ENCODE data around the gene MYZAP. TPM values are rescaled to one million over a fixed set of nuclear protein-coding genes. Genes with fewer than 3 reads are reported as not detected.

Gene MYZAP
- total and polyA plus RNA-seq, 2 of the 4 experiments (the other 2 are of a cell fraction), result not detected

- Histone ChIP-seq H2BK15ac (ENCODE audit: low read depth, low read length) (no peak overlapping the region), H2BK5ac (ENCODE audit: low read depth, low read length, poor library complexity, severe bottlenecking) (no peak overlapping the region), H3K23ac (ENCODE audit: low read depth, low read length) (no peak overlapping the region), H3K4me3 (ENCODE audit: insufficient read depth, low read depth, low read length) (no peak overlapping the region), H4K20me1 (ENCODE audit: insufficient read depth, low read length) (no peaks in the 10 kb centered on the region), H3K9me3 (ENCODE audit: control insufficient read depth, insufficient read depth, low read length) (no peaks in the 10 kb centered on the region), H4K91ac (ENCODE audit: insufficient read depth, low read depth, low read length) (no peak overlapping the region), H2AK5ac (ENCODE audit: low read depth, low read length) (no peak overlapping the region), H3K9ac (ENCODE audit: low read depth, low read length) (no peak overlapping the region), H2BK20ac (ENCODE audit: low read depth, low read length) (no peak overlapping the region), H4K8ac (ENCODE audit: low read depth in 2 of 2, low read length in 2 of 2) (no peak overlapping the region), H3K36me3 (ENCODE audit: control insufficient read depth, insufficient read depth, low read length) (no peaks in the 10 kb centered on the region), H3K56ac (ENCODE audit: extremely low read depth, insufficient read depth, low read length) (no peak overlapping the region), H3K14ac (replicated peaks; ENCODE audit: low read depth, low read length) (no peak overlapping the region), H3K4me2 (ENCODE audit: low read depth, low read length) (no peak overlapping the region), H3K9me1 (ENCODE audit: insufficient read depth, low read length) (no peaks in the 10 kb centered on the region), H3K4me1 (ENCODE audit: control insufficient read depth, insufficient read depth, low read length) (no peaks in the 10 kb centered on the region), H3K4ac (ENCODE audit: low read depth, low read length) (no peak overlapping the region), H4K5ac (ENCODE audit: low read depth, low read length) (no peak overlapping the region), H2AFZ (replicated peaks; ENCODE audit: low read length, poor library complexity) (no peak overlapping the region), H3K27ac (ENCODE audit: insufficient read depth, low read length) (no peak overlapping the region), H2BK120ac (ENCODE audit: low read depth, low read length) (no peak overlapping the region), H3K18ac (ENCODE audit: low read depth, low read length) (no peak overlapping the region), H2AK9ac (replicated peaks; ENCODE audit: low read depth, low read length, poor library complexity) (no peak overlapping the region), H3K27me3 (ENCODE audit: control insufficient read depth, insufficient read depth, low read length) (peaks cover 10% of the 10 kb centered on the region), H3K79me1 (ENCODE audit: low read depth in 1 of 2, low read length in 2 of 2) (no peaks in the 10 kb centered on the region)
- DNase-seq, result no peak
- no peak for TF ChIP-seq USF2 (IDR thresholded peaks at IDR 0.05; ENCODE audit: low read depth, low read length)
- no peak for TF ChIP-seq CHD1 (IDR thresholded peaks at IDR 0.05; ENCODE audit: low read depth, low read length)
- no peak for TF ChIP-seq FOS (IDR thresholded peaks at IDR 0.05; ENCODE audit: low read depth, low read length)
- TF ChIP-seq RCOR1 (IDR thresholded peaks at IDR 0.05; ENCODE audit: insufficient replicate concordance, low read length), result no peak
- TF ChIP-seq POLR2A (IDR thresholded peaks at IDR 0.05; ENCODE audit: low read depth, low read length), result no peak
- dilution Hi-C loops (cut with HindIII; ENCODE audit: low sequenced_read_pairs, unreplicated experiment) (no loop called here), intact Hi-C loops (cut with micrococcal nuclease) (loop anchor here (5.0 to 10.0 kb wide), 2 partner anchors 86 to 409 kb away; no protein-coding TSS in a partner anchor), in situ Hi-C loops (cut with MboI; ENCODE audit: low sequenced_read_pairs) (loop anchor here (10.0 kb wide), 1 partner anchor 199 kb away; no protein-coding TSS in a partner anchor)
- whole genome bisulfite sequencing, 2 experiments (ENCODE audit: extremely low coverage in 2 of 2, insufficient read length in 1 of 2), result no CpG with 5 or more reads among the region's 4 CpGs
- no TSS peak for BruUV-seq (replicated peaks)
- no peak for ATAC-seq (ENCODE audit: low read depth)
- ChIA-PET CTCF (interaction anchor here (0.9 to 1.5 kb wide), 3 partner anchors 8 to 106 kb away, joined by 3 to 7 read pairs (median 3); no protein-coding TSS in a partner anchor), POLR2A (ENCODE audit: unreplicated experiment) (no interaction called here)
Measured at GRCh38 chr15:57665939-57666338, 74.2 kb downstream of the MYZAP start.
